GM18907 (cell line): ENCODE measurements around the gene GAST.

Experiments used
- ATAC-seq: cut with Tn5 transposase; IDR thresholded peaks from one replicate; pipeline ENCODE4 v1.9.1; 2021; ENCODE audit warnings: mild to moderate bottlenecking, moderate library complexity; ENCODE audit not compliant: unreplicated experiment

Gene GAST

DNA sequence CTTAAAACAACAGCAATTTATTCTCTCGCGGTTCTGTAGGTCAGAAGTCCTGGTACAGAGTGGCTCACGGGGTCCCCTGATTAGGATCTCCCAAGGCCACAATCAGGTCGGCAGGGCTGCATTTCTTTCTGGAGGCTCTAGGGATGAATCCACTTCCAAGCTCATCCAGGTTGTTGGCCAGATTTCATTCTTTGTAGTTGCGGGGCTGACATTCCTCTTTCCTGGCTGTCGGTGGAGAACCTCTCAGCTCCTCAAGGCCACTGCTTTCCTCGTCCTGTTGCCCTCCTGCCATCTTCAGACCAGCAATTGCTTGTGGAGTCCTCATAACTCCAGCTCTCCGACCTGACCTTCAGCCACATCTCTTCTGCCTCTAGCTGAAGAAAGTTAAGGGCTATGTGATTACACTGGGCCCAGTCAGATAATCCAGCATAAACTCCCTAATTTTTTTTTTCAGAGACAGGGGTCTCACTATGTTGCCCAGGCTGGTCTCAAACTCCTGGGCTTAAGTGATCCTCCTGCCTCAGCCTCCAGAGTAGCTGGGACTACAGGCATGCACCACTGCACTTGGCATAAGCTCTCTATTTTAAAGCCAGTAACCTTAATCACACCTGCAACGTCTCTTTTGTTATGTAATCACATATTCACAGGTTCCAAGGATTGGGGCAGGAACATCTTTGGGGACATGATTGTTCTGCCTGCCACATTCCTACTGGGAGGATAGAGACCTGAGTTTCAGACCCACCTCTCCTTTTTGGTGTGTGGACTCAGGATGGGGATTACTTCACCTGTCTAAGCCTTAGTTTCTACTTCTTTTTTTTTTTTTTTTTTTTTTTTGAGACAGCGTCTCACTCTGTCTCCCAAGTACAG lies 4.1 kb upstream of the GAST start:
- no peak for ATAC-seq

- no peak for ATAC-seq
These were observed 1.6 kb upstream of the GAST start for GRCh38 chr17:41710472-41711090.

DNA sequence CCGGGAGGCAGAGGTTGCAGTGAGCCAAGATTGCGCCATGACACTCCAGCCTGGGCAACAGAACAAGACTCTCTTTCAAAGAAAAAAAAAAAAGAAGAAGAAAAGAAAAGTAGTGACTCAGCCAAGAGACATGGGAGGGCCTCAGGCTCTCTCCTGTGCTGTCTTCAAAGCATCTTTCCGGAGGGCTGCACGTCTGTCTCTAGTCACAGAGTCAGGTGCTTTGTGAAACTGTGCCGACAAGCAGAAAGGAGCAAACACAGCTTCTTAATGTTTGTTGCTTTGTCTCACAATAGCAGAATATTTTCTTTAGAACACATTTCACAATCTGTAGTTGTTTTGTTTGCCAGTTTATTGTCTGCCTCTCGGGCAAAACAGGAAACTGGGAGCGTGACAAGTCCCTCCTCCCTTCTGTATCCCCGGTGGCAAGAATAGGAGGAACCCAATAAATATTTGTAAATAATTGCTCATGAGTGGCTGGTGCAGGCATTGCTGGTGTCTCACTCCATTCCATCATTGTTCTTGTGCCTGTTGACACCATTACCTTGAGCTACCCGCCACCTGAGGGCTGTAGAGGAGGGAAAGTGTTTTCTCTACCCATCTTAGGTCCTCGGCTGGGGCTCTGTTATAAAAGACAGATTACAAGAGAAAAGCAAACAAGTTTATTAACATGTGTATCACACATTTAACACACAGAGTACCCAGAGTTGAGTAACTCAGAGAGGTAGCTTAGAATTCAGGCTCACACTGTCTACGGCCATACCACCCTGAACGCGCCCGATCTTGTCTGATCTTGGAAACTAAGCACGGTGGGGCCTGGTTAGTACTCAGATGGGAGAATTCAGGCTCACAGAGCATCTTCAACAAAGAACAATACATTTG lies 5.5 kb downstream of the GAST start:
- ATAC-seq: no peak

- no peak for ATAC-seq
These were observed 6.1 kb downstream of the GAST start for GRCh38 chr17:41718287-41718645.

GRCh38 chr17:41722231-41722630 lies 10.1 kb downstream of the GAST start:
- no peak for ATAC-seq

DNA sequence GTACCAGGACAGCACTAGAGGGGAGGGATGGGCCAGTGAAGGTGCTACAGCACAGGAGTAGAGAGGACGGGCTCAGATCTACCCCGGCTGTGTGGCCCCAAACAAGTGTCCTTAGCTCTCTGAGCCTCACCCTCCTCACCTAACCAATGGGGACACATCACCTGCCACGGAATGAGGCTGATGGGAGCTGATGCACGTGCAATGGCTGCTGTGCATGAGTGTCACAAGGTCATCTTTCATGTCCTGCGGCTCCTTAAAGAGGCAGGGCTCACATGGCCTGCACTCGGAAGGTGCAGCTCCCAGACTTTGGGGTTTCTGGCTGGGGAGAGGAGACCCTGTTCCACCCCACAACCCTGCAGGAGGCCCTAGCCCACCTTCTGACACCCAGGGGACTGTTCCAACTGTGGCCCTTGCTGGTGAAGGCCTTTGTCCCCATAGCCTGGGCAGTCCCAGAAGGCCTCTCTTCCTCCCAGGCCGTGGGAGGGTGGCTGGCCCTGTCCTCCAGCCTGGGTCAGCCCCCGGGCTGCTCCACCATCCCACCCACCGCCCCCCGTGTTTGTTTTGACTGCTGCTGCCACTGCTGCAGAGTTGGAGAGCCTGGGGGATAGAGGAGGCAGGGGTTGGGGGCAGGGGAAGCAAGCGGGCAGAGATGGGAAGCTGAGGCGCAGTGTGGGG lies 11.8 kb downstream of the GAST start:
- ATAC-seq: no peak

DNA sequence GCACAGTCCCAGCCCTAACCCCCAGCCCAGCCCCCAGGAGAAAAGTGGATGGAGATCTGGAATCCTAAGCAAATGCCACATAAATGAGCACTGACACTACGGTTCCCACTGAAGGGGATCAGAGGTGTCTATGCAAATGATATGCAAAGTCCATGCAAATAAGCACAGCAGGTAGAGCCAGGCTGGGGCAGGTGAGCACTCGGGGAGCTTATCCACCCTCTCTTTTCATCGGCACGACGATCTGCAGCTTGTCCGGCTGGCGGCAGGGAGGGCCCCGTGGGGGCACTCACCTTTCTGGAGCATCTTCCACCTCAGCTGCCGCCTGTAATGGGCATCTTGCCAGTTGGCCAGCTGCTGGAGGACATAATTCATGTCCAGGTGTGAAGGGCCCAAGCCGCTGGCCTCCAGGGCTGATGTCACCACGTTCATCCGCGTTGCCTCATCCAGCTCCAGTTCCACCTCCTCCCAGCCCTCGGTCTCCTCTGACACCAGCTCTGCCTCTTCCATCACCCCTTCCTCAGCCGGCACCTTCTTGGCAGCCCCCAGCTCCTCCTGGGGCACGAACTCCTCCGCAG lies 12.4 kb downstream of the GAST start:
- ATAC-seq: no peak

DNA sequence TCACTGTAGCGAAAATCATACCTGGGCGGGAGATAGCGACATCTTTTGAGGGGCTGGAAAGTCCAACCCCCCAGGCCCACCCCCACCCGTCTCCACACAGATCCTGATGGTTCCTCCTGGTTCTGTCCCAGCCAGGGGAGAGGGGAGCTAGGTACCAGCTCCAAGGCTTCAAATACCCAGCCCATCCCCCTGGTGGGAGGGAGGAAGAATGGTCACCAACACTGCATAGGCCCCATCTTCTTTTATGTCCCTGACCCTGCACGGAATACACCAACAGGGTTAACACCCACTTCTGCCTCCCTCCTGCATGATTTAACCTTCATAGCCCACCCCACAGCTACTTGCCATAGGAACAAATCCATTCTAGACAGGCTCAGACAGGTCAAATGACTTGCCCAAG lies 13.0 kb downstream of the GAST start:
- ATAC-seq: no peak

GRCh38 chr17:41728056-41728455 lies 15.9 kb downstream of the GAST start:
- no peak for ATAC-seq

DNA sequence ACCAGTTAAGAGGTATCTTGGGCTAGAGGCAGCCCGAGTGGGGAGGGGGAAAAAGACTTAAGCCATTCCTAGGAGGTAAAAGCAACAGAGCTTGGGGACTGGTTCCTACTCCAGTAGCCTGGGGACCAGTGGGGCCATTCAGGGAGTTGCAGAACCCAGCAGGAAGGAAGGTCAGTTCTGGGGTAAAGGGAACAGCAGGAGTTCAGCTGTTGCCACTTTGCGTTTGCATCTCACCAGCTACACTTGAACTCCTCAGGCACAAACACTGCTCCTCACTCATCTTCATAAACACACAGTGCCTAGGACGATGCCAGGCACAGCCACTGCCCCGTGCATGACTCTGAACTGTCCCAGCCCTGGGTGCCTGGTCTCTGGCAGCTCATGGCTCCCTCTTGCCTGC lies 18.3 kb downstream of the GAST start:
- ATAC-seq: no peak

GRCh38 chr17:41731836-41732235 lies 19.7 kb downstream of the GAST start:
- no peak for ATAC-seq

GRCh38 chr17:41733348-41734138 lies 21.4 kb downstream of the GAST start:
- no peak for ATAC-seq

DNA sequence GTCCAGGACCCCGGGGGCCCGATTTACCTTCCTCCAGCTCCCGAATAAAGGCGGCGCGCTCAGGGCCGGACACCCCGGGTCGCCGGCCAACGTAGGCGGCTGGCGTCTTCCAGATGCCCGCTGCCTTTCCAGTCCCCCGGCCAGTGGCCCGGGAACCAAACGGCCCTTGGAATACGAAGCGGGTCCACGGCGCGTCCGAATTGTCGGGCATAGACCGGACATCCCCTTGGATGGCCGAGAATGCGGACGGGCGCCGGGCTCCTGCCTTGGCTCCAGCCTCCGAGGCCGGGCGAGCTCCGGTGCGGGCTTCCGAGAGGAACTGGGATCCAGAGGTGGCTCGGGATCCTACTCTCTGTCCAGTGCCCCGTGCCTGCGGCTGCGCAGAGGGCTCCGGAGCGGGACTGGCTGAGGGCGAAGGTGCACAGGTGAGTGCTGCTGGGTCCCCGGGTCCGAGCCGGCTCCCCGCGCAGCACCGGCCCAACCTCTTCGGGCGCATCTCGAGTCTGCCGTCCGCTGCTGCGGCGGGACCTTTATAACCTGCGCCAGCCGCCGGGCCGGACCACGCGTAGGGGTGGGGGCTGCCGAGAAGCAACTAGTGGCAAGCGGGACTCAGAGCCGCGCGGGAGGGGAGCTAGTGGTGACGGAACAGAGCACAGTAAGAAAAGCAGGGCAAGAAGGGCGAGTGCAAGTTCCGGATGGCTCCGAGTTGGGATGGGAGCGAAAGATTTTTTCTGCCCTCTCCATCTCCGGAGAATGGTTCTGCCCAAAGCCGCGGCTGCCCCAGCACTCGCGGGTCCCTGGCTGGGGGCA lies 22.2 kb downstream of the GAST start, which contains the start of gene HAP1:
TSS of gene HAP1 (minus strand) at position 505 of the 810 bp plus-strand sequence. CDS start at position 496, 9 bp downstream.
- no peak for ATAC-seq

DNA sequence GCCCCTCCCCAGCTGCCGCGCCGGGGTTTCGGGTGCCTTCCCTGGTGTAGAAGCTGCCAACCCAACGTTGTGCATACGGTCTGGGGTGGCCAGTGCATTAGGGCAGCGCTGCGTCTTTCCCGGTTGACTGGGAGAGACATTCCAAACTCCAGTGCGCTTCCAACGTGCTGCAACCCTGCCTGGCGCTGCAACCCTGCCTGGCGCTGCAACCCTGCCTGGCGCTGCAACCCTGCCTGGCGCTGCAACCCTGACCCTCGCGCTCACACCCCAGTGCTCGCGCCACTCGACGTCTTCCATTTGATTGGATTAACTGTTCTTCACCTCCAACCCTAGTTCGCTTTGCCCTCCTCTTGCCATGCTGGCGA lies 22.8 kb downstream of the GAST start:
- no peak for ATAC-seq

- no peak for ATAC-seq
These were observed 23.6 kb downstream of the GAST start for GRCh38 chr17:41735744-41736143.

DNA sequence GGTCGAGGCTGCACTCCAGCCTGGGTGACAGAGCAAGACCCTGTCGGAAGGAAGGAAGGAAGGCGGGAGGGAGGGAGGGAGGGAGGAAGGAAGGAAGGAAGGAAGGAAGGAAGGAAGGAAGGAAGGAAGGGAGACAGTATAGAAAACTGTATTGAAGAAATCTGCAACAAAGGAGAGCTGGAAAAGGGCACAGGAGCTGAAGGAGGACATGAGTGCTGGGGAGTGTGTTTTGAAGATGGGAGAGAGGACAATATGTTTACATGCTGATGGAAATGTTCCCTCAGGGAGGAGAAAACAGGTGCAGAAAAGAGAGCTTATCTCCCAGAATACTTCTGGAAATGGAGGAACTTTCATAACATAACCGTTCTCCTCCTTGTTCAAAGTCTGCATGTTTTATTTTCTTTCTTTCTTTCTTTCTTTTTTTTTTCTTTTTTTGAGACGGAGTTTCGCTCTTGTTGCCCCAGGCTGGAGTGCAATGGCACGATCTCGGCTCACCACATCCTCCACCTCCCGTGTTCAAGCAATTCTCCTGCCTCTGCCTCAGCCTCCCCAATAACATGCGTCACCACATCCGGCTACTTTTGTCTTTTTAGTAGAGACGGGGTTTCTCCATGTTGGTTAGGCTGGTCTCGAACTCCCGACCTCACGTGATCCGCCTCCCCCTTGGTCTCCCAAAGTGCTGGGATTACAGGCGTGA lies 25.0 kb downstream of the GAST start:
- no peak for ATAC-seq

- no peak for ATAC-seq
These were observed 25.5 kb downstream of the GAST start for GRCh38 chr17:41737680-41738023.

- ATAC-seq: no peak
These were observed 26.1 kb downstream of the GAST start for GRCh38 chr17:41738077-41738800.
